Measurements from ENCODE around the gene TMEM63C.

TMEM63C gene

GRCh38 chr14:77296155-77296554, 114.6 kb downstream of the TMEM63C start:
- Histone ChIP-seq H3K27ac (ENCODE audit: low read length) (no peak overlapping the region), H3K9me3 (ENCODE audit: control insufficient read depth, low read depth, low read length) (no peaks in the 10 kb centered on the region), H3K27me3 (ENCODE audit: control insufficient read depth, insufficient read depth, low read length) (no peaks in the 10 kb centered on the region), H3K36me3 (ENCODE audit: control insufficient read depth, low read depth, low read length) (peaks cover 17% of the 10 kb centered on the region), H3K9ac (ENCODE audit: low read length) (no peak overlapping the region), H3K4me3 (ENCODE audit: low read length) (no peak overlapping the region), H3K4me1 (ENCODE audit: control insufficient read depth, low read depth, low read length) (no peaks in the 10 kb centered on the region)

- Histone ChIP-seq H3K27ac (ENCODE audit: low read length) (no peak overlapping the region), H3K4me1 (ENCODE audit: control insufficient read depth, low read depth, low read length) (no peaks in the 10 kb centered on the region), H3K9me3 (ENCODE audit: control insufficient read depth, low read depth, low read length) (no peaks in the 10 kb centered on the region), H3K36me3 (ENCODE audit: control insufficient read depth, low read depth, low read length) (peaks cover 17% of the 10 kb centered on the region), H3K27me3 (ENCODE audit: control insufficient read depth, insufficient read depth, low read length) (no peaks in the 10 kb centered on the region), H3K4me3 (ENCODE audit: low read length) (no peak overlapping the region), H3K9ac (ENCODE audit: low read length) (no peak overlapping the region)
Observed at GRCh38 chr14:77296906-77297305, 115.3 kb downstream of the TMEM63C start.

GRCh38 chr14:77299771-77300170, 118.2 kb downstream of the TMEM63C start:
- Histone ChIP-seq H3K9ac (ENCODE audit: low read length) (no peak overlapping the region), H3K9me3 (ENCODE audit: control insufficient read depth, low read depth, low read length) (no peaks in the 10 kb centered on the region), H3K4me3 (ENCODE audit: low read length) (no peak overlapping the region), H3K27ac (ENCODE audit: low read length) (no peak overlapping the region), H3K4me1 (ENCODE audit: control insufficient read depth, low read depth, low read length) (no peaks in the 10 kb centered on the region), H3K27me3 (ENCODE audit: control insufficient read depth, insufficient read depth, low read length) (no peaks in the 10 kb centered on the region), H3K36me3 (ENCODE audit: control insufficient read depth, low read depth, low read length) (peaks cover 17% of the 10 kb centered on the region)

- peaks cover 19% of the 10 kb centered on the region for H3K36me3 ChIP-seq (ENCODE audit: control insufficient read depth, low read depth, low read length)
- no peak overlapping the region for H3K27ac ChIP-seq (ENCODE audit: low read length)
- H3K27me3 ChIP-seq (ENCODE audit: control insufficient read depth, insufficient read depth, low read length), result no peaks in the 10 kb centered on the region
- H3K4me1 ChIP-seq (ENCODE audit: control insufficient read depth, low read depth, low read length), result no peaks in the 10 kb centered on the region
- H3K4me3 ChIP-seq (ENCODE audit: low read length), result no peak overlapping the region
- no peaks in the 10 kb centered on the region for H3K9me3 ChIP-seq (ENCODE audit: control insufficient read depth, low read depth, low read length)
- H3K9ac ChIP-seq (ENCODE audit: low read length), result no peak overlapping the region
Observed at GRCh38 chr14:77301103-77301502, 119.5 kb downstream of the TMEM63C start.

GRCh38 chr14:77302926-77303325, 121.3 kb downstream of the TMEM63C start:
- Histone ChIP-seq H3K27me3 (ENCODE audit: control insufficient read depth, insufficient read depth, low read length) (no peaks in the 10 kb centered on the region), H3K9ac (ENCODE audit: low read length) (no peak overlapping the region), H3K36me3 (ENCODE audit: control insufficient read depth, low read depth, low read length) (peaks cover 16% of the 10 kb centered on the region), H3K9me3 (ENCODE audit: control insufficient read depth, low read depth, low read length) (no peaks in the 10 kb centered on the region), H3K27ac (ENCODE audit: low read length) (no peak overlapping the region), H3K4me1 (ENCODE audit: control insufficient read depth, low read depth, low read length) (peaks cover 10% of the 10 kb centered on the region), H3K4me3 (ENCODE audit: low read length) (no peak overlapping the region)

GRCh38 chr14:77303417-77304156, 122.0 kb downstream of the TMEM63C start:
- H3K4me1 ChIP-seq (ENCODE audit: control insufficient read depth, low read depth, low read length), result peaks cover 10% of the 10 kb centered on the region
- H3K9ac ChIP-seq (ENCODE audit: low read length), result no peak overlapping the region
- H3K27me3 ChIP-seq (ENCODE audit: control insufficient read depth, insufficient read depth, low read length), result no peaks in the 10 kb centered on the region
- H3K36me3 ChIP-seq (ENCODE audit: control insufficient read depth, low read depth, low read length), result peaks cover 12% of the 10 kb centered on the region
- H3K4me3 ChIP-seq (ENCODE audit: low read length), result no peak overlapping the region
- no peak overlapping the region for H3K27ac ChIP-seq (ENCODE audit: low read length)
- H3K9me3 ChIP-seq (ENCODE audit: control insufficient read depth, low read depth, low read length), result no peaks in the 10 kb centered on the region

GRCh38 chr14:77305696-77306095, 124.1 kb downstream of the TMEM63C start:
- no peaks in the 10 kb centered on the region for H3K27me3 ChIP-seq (ENCODE audit: control insufficient read depth, insufficient read depth, low read length)
- H3K36me3 ChIP-seq (ENCODE audit: control insufficient read depth, low read depth, low read length), result peaks cover 7% of the 10 kb centered on the region
- H3K4me1 ChIP-seq (ENCODE audit: control insufficient read depth, low read depth, low read length), result peaks cover 10% of the 10 kb centered on the region
- no peak overlapping the region for H3K27ac ChIP-seq (ENCODE audit: low read length)
- H3K9ac ChIP-seq (ENCODE audit: low read length), result no peak overlapping the region
- H3K4me3 ChIP-seq (ENCODE audit: low read length), result no peak overlapping the region
- H3K9me3 ChIP-seq (ENCODE audit: control insufficient read depth, low read depth, low read length), result no peaks in the 10 kb centered on the region

GRCh38 chr14:77306416-77306815, 124.8 kb downstream of the TMEM63C start:
- H3K9ac ChIP-seq (ENCODE audit: low read length), result no peak overlapping the region
- H3K4me1 ChIP-seq (ENCODE audit: control insufficient read depth, low read depth, low read length), result peaks cover 10% of the 10 kb centered on the region
- H3K27me3 ChIP-seq (ENCODE audit: control insufficient read depth, insufficient read depth, low read length), result no peaks in the 10 kb centered on the region
- peaks cover 7% of the 10 kb centered on the region for H3K36me3 ChIP-seq (ENCODE audit: control insufficient read depth, low read depth, low read length)
- H3K9me3 ChIP-seq (ENCODE audit: control insufficient read depth, low read depth, low read length), result no peaks in the 10 kb centered on the region
- H3K4me3 ChIP-seq (ENCODE audit: low read length), result no peak overlapping the region
- H3K27ac ChIP-seq (ENCODE audit: low read length), result no peak overlapping the region

- Histone ChIP-seq H3K9ac (ENCODE audit: low read length) (no peak overlapping the region), H3K27me3 (ENCODE audit: control insufficient read depth, insufficient read depth, low read length) (no peaks in the 10 kb centered on the region), H3K4me3 (ENCODE audit: low read length) (no peak overlapping the region), H3K27ac (ENCODE audit: low read length) (peak overlapping the region; percentile 40), H3K4me1 (ENCODE audit: control insufficient read depth, low read depth, low read length) (peaks cover 10% of the 10 kb centered on the region), H3K9me3 (ENCODE audit: control insufficient read depth, low read depth, low read length) (no peaks in the 10 kb centered on the region), H3K36me3 (ENCODE audit: control insufficient read depth, low read depth, low read length) (peaks cover 7% of the 10 kb centered on the region)
Observed at GRCh38 chr14:77306851-77307496, 125.4 kb downstream of the TMEM63C start.
